ENCODE measurements around the gene HTR4. TPM values are rescaled to one million over a fixed set of nuclear protein-coding genes. Genes with fewer than 3 reads are reported as not detected.
"Not testable (repeated sequence)": the region's sequence is repeated elsewhere in the genome, so short reads cannot be mapped to it uniquely, and the experiment has no call there.

HTR4 gene
- total RNA-seq, 1 donor from 2014 or later, result not detected

DNA sequence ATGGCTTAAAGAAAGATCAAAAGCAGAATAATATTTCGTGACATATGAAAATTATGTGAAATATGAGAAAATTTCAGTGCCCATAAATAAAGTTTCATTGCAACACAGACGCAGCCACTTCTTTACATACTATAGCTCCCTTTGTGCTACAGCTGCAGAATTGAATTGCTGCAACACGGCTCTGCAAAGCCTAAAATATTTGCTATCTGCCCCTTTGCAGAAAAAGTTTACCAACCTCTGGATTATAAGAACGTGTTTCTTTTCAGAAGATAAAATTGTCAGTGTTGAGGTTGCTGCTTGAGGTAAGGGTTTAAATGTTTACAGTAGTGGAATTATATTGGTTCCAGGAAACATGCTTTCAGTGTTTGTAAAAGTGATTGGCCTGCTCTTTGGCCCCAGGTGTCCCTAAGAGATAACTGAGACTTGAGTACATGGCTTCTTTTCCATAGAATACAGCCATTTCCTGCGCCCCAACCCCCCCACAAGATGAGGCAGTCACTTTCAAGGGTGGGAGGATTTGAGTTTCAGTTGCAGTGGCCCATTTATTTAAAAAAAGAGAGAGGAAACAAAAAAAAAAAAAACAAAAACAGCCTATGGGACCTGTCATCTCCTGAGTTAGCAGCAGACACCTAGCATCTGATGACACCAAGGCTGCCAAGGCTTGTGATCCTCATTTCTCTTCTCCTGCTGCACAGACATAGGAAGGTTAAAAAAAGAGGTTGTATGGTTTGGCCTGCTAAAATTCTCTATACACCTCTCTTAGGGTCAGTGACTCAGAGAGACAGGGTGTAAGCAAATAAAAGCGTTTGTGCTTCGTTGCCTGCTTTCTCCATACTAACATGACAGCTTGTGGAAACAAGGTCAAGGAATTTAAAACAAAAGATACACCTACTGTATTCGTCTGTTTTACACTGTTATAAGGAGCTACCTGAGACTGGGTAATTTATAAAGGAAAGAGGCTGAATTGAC, 28.0 kb upstream of the HTR4 start:
- Mint-ChIP-seq H3K27ac (ENCODE audit: unreplicated experiment) (no peak overlapping the region), H3K9me3 (ENCODE audit: unreplicated experiment) (no peaks in the 10 kb centered on the region), H3K4me3 (ENCODE audit: unreplicated experiment) (no peak overlapping the region), H3K36me3 (ENCODE audit: low read depth, unreplicated experiment) (no peaks in the 10 kb centered on the region), H3K4me1 (ENCODE audit: unreplicated experiment) (peaks cover 6% of the 10 kb centered on the region), H3K27me3 (ENCODE audit: unreplicated experiment) (no peaks in the 10 kb centered on the region)
- no peak for DNase-seq (ENCODE audit: low spot score)
- TF ChIP-seq, protein P1, sequence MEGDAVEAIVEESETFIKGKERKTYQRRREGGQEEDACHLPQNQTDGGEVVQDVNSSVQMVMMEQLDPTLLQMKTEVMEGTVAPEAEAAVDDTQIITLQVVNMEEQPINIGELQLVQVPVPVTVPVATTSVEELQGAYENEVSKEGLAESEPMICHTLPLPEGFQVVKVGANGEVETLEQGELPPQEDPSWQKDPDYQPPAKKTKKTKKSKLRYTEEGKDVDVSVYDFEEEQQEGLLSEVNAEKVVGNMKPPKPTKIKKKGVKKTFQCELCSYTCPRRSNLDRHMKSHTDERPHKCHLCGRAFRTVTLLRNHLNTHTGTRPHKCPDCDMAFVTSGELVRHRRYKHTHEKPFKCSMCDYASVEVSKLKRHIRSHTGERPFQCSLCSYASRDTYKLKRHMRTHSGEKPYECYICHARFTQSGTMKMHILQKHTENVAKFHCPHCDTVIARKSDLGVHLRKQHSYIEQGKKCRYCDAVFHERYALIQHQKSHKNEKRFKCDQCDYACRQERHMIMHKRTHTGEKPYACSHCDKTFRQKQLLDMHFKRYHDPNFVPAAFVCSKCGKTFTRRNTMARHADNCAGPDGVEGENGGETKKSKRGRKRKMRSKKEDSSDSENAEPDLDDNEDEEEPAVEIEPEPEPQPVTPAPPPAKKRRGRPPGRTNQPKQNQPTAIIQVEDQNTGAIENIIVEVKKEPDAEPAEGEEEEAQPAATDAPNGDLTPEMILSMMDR (IDR thresholded peaks at IDR 0.05; ENCODE audit: unreplicated experiment), result no peak

DNA sequence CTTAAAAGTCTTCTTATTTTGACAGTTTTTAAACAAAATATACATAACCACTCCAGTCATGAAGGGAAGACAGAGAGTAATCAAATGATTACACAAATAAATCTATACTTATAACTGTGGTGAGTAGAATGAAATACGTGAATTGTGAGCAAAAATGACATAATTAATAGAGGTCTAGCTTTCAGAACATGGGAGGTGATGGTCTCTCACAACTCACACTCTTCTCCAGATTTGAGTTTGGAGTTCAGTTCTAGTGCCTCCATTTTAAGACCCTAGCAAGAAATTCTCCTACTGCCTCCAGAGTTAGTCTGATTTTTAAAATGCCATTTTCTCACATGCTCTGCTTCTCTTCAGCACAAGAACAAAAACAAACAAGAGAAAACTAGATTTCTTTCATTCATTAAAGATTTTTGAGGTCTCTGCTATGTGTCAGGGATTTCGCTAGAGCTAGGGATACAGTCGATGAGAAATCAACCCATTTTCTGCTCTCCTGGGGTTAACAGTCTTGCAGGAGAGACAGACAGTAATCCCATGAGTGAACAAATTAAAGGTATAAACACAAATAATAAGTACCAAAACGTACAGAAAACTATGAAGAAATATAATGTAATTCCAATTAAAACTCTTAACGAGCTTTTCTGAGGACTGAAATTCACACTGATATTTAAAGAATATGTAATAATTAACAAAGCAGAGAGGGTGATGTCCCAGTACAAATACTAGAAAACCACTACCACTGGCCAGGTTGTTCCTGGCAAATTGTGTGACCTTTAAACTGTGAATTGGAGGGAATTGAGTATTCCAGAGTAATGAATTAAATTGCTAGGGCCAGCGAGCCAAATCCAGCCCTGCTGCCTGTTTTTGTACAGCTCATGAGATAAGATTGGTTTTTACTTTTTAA, 27.1 kb upstream of the HTR4 start:
- H3K27me3 Mint-ChIP-seq (ENCODE audit: unreplicated experiment), result no peaks in the 10 kb centered on the region
- peaks cover 6% of the 10 kb centered on the region for H3K4me1 Mint-ChIP-seq (ENCODE audit: unreplicated experiment)
- no peak overlapping the region for H3K4me3 Mint-ChIP-seq (ENCODE audit: unreplicated experiment)
- no peaks in the 10 kb centered on the region for H3K36me3 Mint-ChIP-seq (ENCODE audit: low read depth, unreplicated experiment)
- no peak overlapping the region for H3K27ac Mint-ChIP-seq (ENCODE audit: unreplicated experiment)
- no peak for DNase-seq (ENCODE audit: low spot score)
- H3K9me3 Mint-ChIP-seq (ENCODE audit: unreplicated experiment), result no peaks in the 10 kb centered on the region
- TF ChIP-seq, protein P1 (IDR thresholded peaks at IDR 0.05; ENCODE audit: unreplicated experiment), result no peak

DNA sequence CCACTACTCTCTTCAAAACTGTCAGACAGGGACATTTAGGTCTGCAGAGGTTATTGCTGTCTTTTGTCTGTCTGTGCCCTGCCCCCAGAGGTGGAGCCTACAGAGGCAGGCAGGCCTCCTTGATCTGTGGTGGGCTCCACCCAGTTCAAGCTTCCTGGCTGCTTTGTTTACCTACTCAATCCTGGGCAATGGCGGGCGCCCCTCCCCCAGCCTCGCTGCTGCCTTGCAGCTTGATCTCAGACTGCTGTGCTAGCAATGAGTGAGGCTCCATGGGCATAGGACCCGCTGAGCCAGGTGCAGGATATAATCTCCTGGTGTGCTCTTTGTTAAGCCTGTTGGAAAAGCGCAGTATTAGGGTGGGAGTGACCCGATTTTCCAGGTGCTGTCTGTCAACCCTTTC, 19.4 kb upstream of the HTR4 start:
- H3K4me1 Mint-ChIP-seq (ENCODE audit: unreplicated experiment); H3K27me3 Mint-ChIP-seq (ENCODE audit: unreplicated experiment); DNase-seq (ENCODE audit: low spot score); H3K36me3 Mint-ChIP-seq (ENCODE audit: low read depth, unreplicated experiment); H3K27ac Mint-ChIP-seq (ENCODE audit: unreplicated experiment); H3K9me3 Mint-ChIP-seq (ENCODE audit: unreplicated experiment); H3K4me3 Mint-ChIP-seq (ENCODE audit: unreplicated experiment): not testable (repeated sequence)

DNA sequence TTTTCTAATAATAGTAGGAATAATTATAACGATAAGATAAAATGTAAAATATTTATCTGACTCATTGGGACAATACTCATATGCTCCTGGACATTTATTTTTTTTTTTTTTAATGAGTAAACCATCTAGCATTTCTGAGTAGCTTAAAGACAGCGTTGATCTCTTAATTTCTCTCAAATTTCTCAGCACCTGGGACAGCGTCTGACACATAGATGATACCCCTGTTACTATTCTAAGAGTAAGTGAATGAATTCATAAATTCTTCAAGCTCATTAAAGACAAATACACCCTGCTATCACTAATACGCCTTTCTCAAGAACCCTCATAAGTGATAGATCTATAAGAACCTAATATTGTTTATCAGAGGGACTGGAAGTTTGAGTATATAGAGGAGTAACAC, 12.0 kb upstream of the HTR4 start:
- no peaks in the 10 kb centered on the region for H3K36me3 Mint-ChIP-seq (ENCODE audit: low read depth, unreplicated experiment)
- no peaks in the 10 kb centered on the region for H3K4me1 Mint-ChIP-seq (ENCODE audit: unreplicated experiment)
- no peaks in the 10 kb centered on the region for H3K9me3 Mint-ChIP-seq (ENCODE audit: unreplicated experiment)
- no peak for DNase-seq (ENCODE audit: low spot score)
- TF ChIP-seq, protein P1 (IDR thresholded peaks at IDR 0.05; ENCODE audit: unreplicated experiment), result no peak
- peaks cover 1% of the 10 kb centered on the region for H3K27me3 Mint-ChIP-seq (ENCODE audit: unreplicated experiment)
- no peak overlapping the region for H3K4me3 Mint-ChIP-seq (ENCODE audit: unreplicated experiment)
- no peak overlapping the region for H3K27ac Mint-ChIP-seq (ENCODE audit: unreplicated experiment)

DNA sequence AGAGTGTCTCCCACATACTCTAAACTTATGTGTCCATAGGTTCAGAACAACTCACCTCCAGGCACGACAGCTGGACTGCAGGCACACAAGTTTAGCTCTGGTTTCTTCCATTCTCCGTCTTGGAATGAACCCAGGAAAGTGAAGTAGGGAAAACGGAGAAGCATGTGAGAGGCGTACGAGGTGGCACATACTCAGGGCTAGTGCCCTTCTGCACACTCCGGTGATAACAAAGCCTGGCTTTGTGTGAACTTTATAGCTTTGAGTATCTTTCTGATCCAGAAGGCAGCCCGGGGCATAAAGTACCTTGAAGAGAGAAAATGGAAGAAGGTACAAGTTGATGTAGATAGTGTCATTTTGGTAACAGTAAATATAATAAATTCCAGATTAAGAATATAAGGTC, 11.1 kb upstream of the HTR4 start:
- no peaks in the 10 kb centered on the region for H3K4me1 Mint-ChIP-seq (ENCODE audit: unreplicated experiment)
- no peak overlapping the region for H3K27ac Mint-ChIP-seq (ENCODE audit: unreplicated experiment)
- no peak for DNase-seq (ENCODE audit: low spot score)
- TF ChIP-seq, protein P1 (IDR thresholded peaks at IDR 0.05; ENCODE audit: unreplicated experiment), result no peak
- H3K27me3 Mint-ChIP-seq (ENCODE audit: unreplicated experiment), result peaks cover 4% of the 10 kb centered on the region
- no peak overlapping the region for H3K4me3 Mint-ChIP-seq (ENCODE audit: unreplicated experiment)
- H3K36me3 Mint-ChIP-seq (ENCODE audit: low read depth, unreplicated experiment), result no peaks in the 10 kb centered on the region
- H3K9me3 Mint-ChIP-seq (ENCODE audit: unreplicated experiment), result no peaks in the 10 kb centered on the region
